Smooth muscle cell (in vitro differentiated cells): Measurements from ENCODE around the gene AHSP. TPM values are rescaled to one million over a fixed set of nuclear protein-coding genes. Genes with fewer than 3 reads are reported as not detected.
"Not testable (repeated sequence)": the region's sequence is repeated elsewhere in the genome, so short reads cannot be mapped to it uniquely, and the experiment has no call there.

Source experiments
- DNase-seq: peaks from one replicate; lab custom pipeline; 2025; ENCODE audit not compliant: unreplicated experiment; lab: John Stamatoyannopoulos, UW
- H2AFZ ChIP-seq: fragments of 200-600 bp; sonication (generic); 2 replicates; pipeline ENCODE4 v1.6.0; 2016; ENCODE audit warnings: antibody characterized with exemption, low read depth, mild to moderate bottlenecking
- H3F3A ChIP-seq: fragments of 200-600 bp; sonication (generic); 2 replicates; pipeline ENCODE4 v1.6.0; 2017; ENCODE audit warnings: antibody characterized with exemption, low read depth
- H3K27ac ChIP-seq: fragments of 200-600 bp; sonication (generic); 2 replicates; pipeline ENCODE4 v1.5.1; 2016; ENCODE audit warnings: low read depth, mild to moderate bottlenecking
- H3K27me3 ChIP-seq: fragments of 200-600 bp; sonication (generic); 2 replicates; pipeline ENCODE4 v1.6.1; 2016; ENCODE audit warnings: low read depth, mild to moderate bottlenecking
- H3K36me3 ChIP-seq: fragments of 200-600 bp; sonication (generic); 2 replicates; pipeline ENCODE4 v1.5.1; 2016; ENCODE audit warnings: low read depth
- H3K4me1 ChIP-seq: fragments of 200-600 bp; sonication (generic); 2 replicates; pipeline ENCODE4 v1.5.1; 2016; ENCODE audit warnings: low read depth
- H3K4me2 ChIP-seq: fragments of 200-600 bp; sonication (generic); 2 replicates; pipeline ENCODE4 v1.6.0; 2016; ENCODE audit warnings: mild to moderate bottlenecking
- H3K4me3 ChIP-seq: fragments of 200-600 bp; sonication (generic); 2 replicates; pipeline ENCODE4 v1.5.1; 2016; ENCODE audit warnings: mild to moderate bottlenecking
- H3K79me2 ChIP-seq: fragments of 200-600 bp; sonication (generic); 2 replicates; pipeline ENCODE4 v1.6.0; 2016; ENCODE audit warnings: low read depth, mild to moderate bottlenecking
- H3K9ac ChIP-seq: fragments of 200-600 bp; sonication (generic); 2 replicates; pipeline ENCODE4 v1.6.0; 2016; ENCODE audit warnings: low read depth
- H3K9me3 ChIP-seq: fragments of 200-600 bp; sonication (generic); replicated peaks from 2 replicates; pipeline ENCODE4 v1.5.1; 2016; ENCODE audit warnings: low read depth
- H4K20me1 ChIP-seq: fragments of 200-600 bp; sonication (generic); 2 replicates; pipeline ENCODE4 v1.6.0; 2016; ENCODE audit warnings: low read depth
- CTCF ChIP-seq: fragments of 200-600 bp; sonication (generic); IDR thresholded peaks from 2 replicates; pipeline ENCODE4 v1.5.1; 2017; ENCODE audit warnings: borderline replicate concordance, mild to moderate bottlenecking, antibody characterized with exemption; ENCODE audit not compliant: insufficient read depth, poor library complexity, severe bottlenecking
- WGBS: methylation state at CpG from one replicate; pipeline ENCODE4 v1.1.7; 2016; ENCODE audit warnings: low lambda C conversion rate; 5-methylcytosine and 5-hydroxymethylcytosine counted together
- polyA plus RNA-seq: library from polyadenylated mRNA; unstranded; fragments of >200 nt; fragmentation: Nextera tagmentation; extraction: Ambion mirVana; gene quantifications from 2 replicates; pipeline ENCODE4 v1.2.1, GENCODE V29; 2016
- total RNA-seq: library from RNA; depleted of rRNA; stranded (reverse); fragments of >200 nt; gene quantifications from 2 replicates; pipeline ENCODE4 v1.2.3, GENCODE V29; 2014

Gene AHSP
- total and polyA plus RNA-seq, 2 experiments from 2014 or later: not detected

GRCh38 chr16:31535737-31536136, 8.0 kb downstream of the AHSP start:
- Histone ChIP-seq H3K4me1 (no peaks in the 10 kb centered on the region), H3K27ac (no peak overlapping the region), H3F3A (no peaks in the 10 kb centered on the region), H3K9me3 (no peaks in the 10 kb centered on the region), H3K79me2 (no peaks in the 10 kb centered on the region), H3K4me2 (no peak overlapping the region), H3K36me3 (no peaks in the 10 kb centered on the region), H4K20me1 (no peaks in the 10 kb centered on the region), H3K4me3 (no peak overlapping the region), H3K9ac (no peak overlapping the region), H3K27me3 (peaks cover 14% of the 10 kb centered on the region), H2AFZ (no peak overlapping the region)
- 80% methylated on average over 9 of the region's 9 CpGs for WGBS
- no peak for TF ChIP-seq CTCF
- DNase-seq: no peak

GRCh38 chr16:31536804-31537361, 9.2 kb downstream of the AHSP start:
- Histone ChIP-seq H3K9ac (no peak overlapping the region), H4K20me1 (no peaks in the 10 kb centered on the region), H3K27ac (no peak overlapping the region), H3K4me1 (no peaks in the 10 kb centered on the region), H3K9me3 (no peaks in the 10 kb centered on the region), H3K4me2 (no peak overlapping the region), H3F3A (no peaks in the 10 kb centered on the region), H2AFZ (peak overlapping the region; percentile 24), H3K79me2 (no peaks in the 10 kb centered on the region), H3K36me3 (no peaks in the 10 kb centered on the region), H3K4me3 (no peak overlapping the region), H3K27me3 (peaks cover 4% of the 10 kb centered on the region)
- no peak for DNase-seq
- TF ChIP-seq CTCF: no peak
- WGBS: 86% methylated on average over 20 of the region's 21 CpGs

GRCh38 chr16:31537362-31538242, 9.9 kb downstream of the AHSP start:
- Histone ChIP-seq H3K36me3 (no peaks in the 10 kb centered on the region), H3K27me3 (peaks cover 4% of the 10 kb centered on the region), H4K20me1 (no peaks in the 10 kb centered on the region), H3K4me1 (no peaks in the 10 kb centered on the region), H3K9me3 (no peaks in the 10 kb centered on the region), H2AFZ (peak overlapping the region; percentile 24), H3K79me2 (no peaks in the 10 kb centered on the region), H3K27ac (no peak overlapping the region), H3K4me3 (peak overlapping the region; percentile 43), H3F3A (no peaks in the 10 kb centered on the region), H3K4me2 (peak overlapping the region; percentile 80), H3K9ac (no peak overlapping the region)
- no peak for TF ChIP-seq CTCF
- DNase-seq: no peak
- WGBS: 23% methylated on average over 55 of the region's 57 CpGs

GRCh38 chr16:31538243-31538598, 10.5 kb downstream of the AHSP start:
- 81% methylated on average over 7 of the region's 7 CpGs for WGBS
- H4K20me1 ChIP-seq, H3K36me3 ChIP-seq, H3K4me2 ChIP-seq, H3K9ac ChIP-seq, H3K4me1 ChIP-seq, H3K4me3 ChIP-seq, H3K9me3 ChIP-seq, H3K79me2 ChIP-seq, H3K27ac ChIP-seq, H3F3A ChIP-seq, H3K27me3 ChIP-seq, H2AFZ ChIP-seq, DNase-seq: not testable (repeated sequence)

GRCh38 chr16:31539762-31540161, 12.1 kb downstream of the AHSP start:
- WGBS: 76% methylated on average over 4 of the region's 4 CpGs
- not testable (repeated sequence) for H3K36me3 ChIP-seq

More at GRCh38 chr16:31539762-31540161, 12.1 kb downstream of the AHSP start:
- H3K9me3 ChIP-seq, H3K27ac ChIP-seq, DNase-seq, H4K20me1 ChIP-seq, H3K9ac ChIP-seq, H3K4me3 ChIP-seq, H3K27me3 ChIP-seq, H3K4me2 ChIP-seq, H2AFZ ChIP-seq, H3F3A ChIP-seq, H3K79me2 ChIP-seq, H3K4me1 ChIP-seq: not testable (repeated sequence)
